Spleen (tissue), 11 donors: ENCODE results near the gene SHOC2. TPM values are rescaled to one million over a fixed set of nuclear protein-coding genes. Genes with fewer than 3 reads are reported as not detected.

Experiments used
- DNase-seq: peaks from one replicate; pipeline ENCODE4 v3.0.0-alpha.2; 2020
- H3K27ac ChIP-seq, 8 donors: fragments of 200-600 bp; sonication (generic) in 7 of 8; 1 replicate in 4 of 8; 2 replicates in 4 of 8; pipeline versions ENCODE4 v1.5.0 to v1.8.0; 2016 to 2021; ENCODE audit warnings: inconsistent platforms in 4 of 8, mild to moderate bottlenecking in 4 of 8, moderate library complexity in 1 of 8
- H3K27me3 ChIP-seq, 7 donors: fragments of 200-600 bp; sonication (generic) in 6 of 7; replicated peaks in 1 of 7; 1 replicate in 4 of 7; 2 replicates in 3 of 7; pipeline versions ENCODE4 v1.5.0 to v1.8.0; 2016 to 2021; ENCODE audit warnings: inconsistent platforms in 3 of 7, mild to moderate bottlenecking in 1 of 7
- H3K36me3 ChIP-seq, 6 donors: fragments of 200-600 bp; sonication (generic) in 5 of 6; 1 replicate in 4 of 6; 2 replicates in 2 of 6; pipeline versions ENCODE4 v1.5.0 to v1.8.0; 2016 to 2021; ENCODE audit warnings: inconsistent platforms in 2 of 6
- H3K4me1 ChIP-seq, 6 donors: fragments of 200-600 bp; sonication (generic) in 5 of 6; 1 replicate in 3 of 6; 2 replicates in 3 of 6; pipeline versions ENCODE4 v1.5.0 to v1.8.0; 2016 to 2021; ENCODE audit warnings: inconsistent platforms in 3 of 6
- H3K4me3 ChIP-seq, 8 donors: fragments of 200-600 bp; sonication (generic) in 7 of 8; 1 replicate in 4 of 8; 2 replicates in 4 of 8; pipeline versions ENCODE4 v1.5.0 to v1.8.0; 2016 to 2021; ENCODE audit warnings: inconsistent platforms in 4 of 8, mild to moderate bottlenecking in 4 of 8, moderate library complexity in 2 of 8
- H3K9me3 ChIP-seq, 8 donors: fragments of 200-600 bp; sonication (generic) in 7 of 8; 1 replicate in 4 of 8; 2 replicates in 4 of 8; pipeline versions ENCODE4 v1.5.0 to v1.8.0; 2016 to 2021; ENCODE audit warnings: inconsistent platforms in 4 of 8
- POLR2A ChIP-seq, 3 donors: fragments of 450-650 bp; IDR thresholded peaks; one replicate each; pipeline ENCODE4 v1.5.1; 2017; ENCODE audit warnings: antibody characterized with exemption in 3 of 3, mild to moderate bottlenecking in 1 of 3
- POLR2AphosphoS5 ChIP-seq, 3 donors: sonication (generic); formaldehyde crosslinking; IDR thresholded peaks; one replicate each; pipeline ENCODE4 v1.5.1; 2017; ENCODE audit warnings: antibody characterized with exemption in 3 of 3
- WGBS, 5 donors: extraction: QIAGEN DNeasy Blood & Tissue Kit in 3 of 5; methylation state at CpG; one replicate each; pipeline versions ENCODE4 v1.1.5 to v1.1.7; 2013 to 2018; 5-methylcytosine and 5-hydroxymethylcytosine counted together
- intact Hi-C: fragments of 100-400 bp; cut with DNase I; formaldehyde crosslinking; loops from one replicate; pipeline ENCODE4 v1.15.0; 2023; ENCODE audit warnings: low total_unique reads
- polyA plus RNA-seq, 3 donors: library from polyadenylated mRNA; stranded (reverse); fragments of 200-250 nt; gene quantifications; one replicate each; pipeline ENCODE4 v1.2.1, GENCODE V29; 2013
- total RNA-seq, 7 donors: library from RNA; depleted of rRNA in 3 of 7; stranded (reverse); fragments of >200 nt in 3 of 7; fragmentation: NEBNext Ultra II Directional in 4 of 7; extraction: Animal tissue kit (Norgen Biotek cat#: 25700) in 4 of 7; gene quantifications; one replicate each; pipeline versions ENCODE4 v1.1.0 to v1.2.1, GENCODE V29; 2016 to 2021
- TF ChIP-seq, protein P1 (sequence below), 11 experiments: fragments of 200-600 bp in 7 of 11; fragments of 450-650 bp in 4 of 11; sonication (generic) in 4 of 11; IDR thresholded peaks in 8 of 11; conservative IDR thresholded peaks in 3 of 11; 1 replicate in 7 of 11; 2 replicates in 4 of 11; pipeline versions ENCODE4 v1.4.0 to v1.8.0; 2016 to 2021; ENCODE audit warnings: antibody characterized with exemption in 11 of 11, inconsistent platforms in 4 of 11, mild to moderate bottlenecking in 1 of 11
- donor health status: healthy with polysubstance abuse.
- donor health status: DM: no; HTN: no; CAD: no; lungs with moderate emphysema.
- donor health status: DM: no; HTN: no; CAD: no.
- donor health status: Bipolar disorder and iron deficiency.
- donor health status: healthy.
- donor health status: DM: no; HTN: no; CAD: no.
- donor health status: DM: yes; HTN: yes; CAD: no.

SHOC2 gene
- total and polyA plus RNA-seq, 10 donors = 17.6 to 80.4 (median 64.6) TPM

DNA sequence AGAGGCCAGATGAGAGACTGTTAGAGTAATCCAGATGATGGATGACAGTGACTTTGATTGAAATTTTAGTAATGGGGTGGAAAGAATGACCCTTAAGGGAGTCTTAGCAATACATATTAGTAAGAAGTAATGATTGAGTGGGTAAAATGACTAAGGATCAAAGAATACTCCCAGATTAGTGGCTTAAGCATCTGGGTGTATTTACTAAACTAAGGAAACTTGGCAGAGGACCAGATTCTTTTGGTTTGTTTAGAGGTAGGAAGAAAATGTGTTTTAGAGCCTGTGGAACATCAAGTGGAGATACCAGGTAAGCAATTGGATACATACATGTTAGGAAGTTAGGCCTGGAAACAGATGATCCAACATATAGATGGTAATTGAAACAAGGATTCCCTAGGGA, 98.6 kb downstream of the SHOC2 start:
- H3K27me3 ChIP-seq = no peaks in the 10 kb centered on the region
- TF ChIP-seq POLR2AphosphoS5 (IDR thresholded peaks at IDR 0.05) = no peak
- TF ChIP-seq, protein P1, sequence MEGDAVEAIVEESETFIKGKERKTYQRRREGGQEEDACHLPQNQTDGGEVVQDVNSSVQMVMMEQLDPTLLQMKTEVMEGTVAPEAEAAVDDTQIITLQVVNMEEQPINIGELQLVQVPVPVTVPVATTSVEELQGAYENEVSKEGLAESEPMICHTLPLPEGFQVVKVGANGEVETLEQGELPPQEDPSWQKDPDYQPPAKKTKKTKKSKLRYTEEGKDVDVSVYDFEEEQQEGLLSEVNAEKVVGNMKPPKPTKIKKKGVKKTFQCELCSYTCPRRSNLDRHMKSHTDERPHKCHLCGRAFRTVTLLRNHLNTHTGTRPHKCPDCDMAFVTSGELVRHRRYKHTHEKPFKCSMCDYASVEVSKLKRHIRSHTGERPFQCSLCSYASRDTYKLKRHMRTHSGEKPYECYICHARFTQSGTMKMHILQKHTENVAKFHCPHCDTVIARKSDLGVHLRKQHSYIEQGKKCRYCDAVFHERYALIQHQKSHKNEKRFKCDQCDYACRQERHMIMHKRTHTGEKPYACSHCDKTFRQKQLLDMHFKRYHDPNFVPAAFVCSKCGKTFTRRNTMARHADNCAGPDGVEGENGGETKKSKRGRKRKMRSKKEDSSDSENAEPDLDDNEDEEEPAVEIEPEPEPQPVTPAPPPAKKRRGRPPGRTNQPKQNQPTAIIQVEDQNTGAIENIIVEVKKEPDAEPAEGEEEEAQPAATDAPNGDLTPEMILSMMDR (IDR thresholded peaks at IDR 0.05 in 8 of 11, conservative IDR thresholded peaks at IDR 0.05 in 3 of 11) = no peak
- no peak overlapping the region for H3K27ac ChIP-seq
- H3K4me1 ChIP-seq = no peaks in the 10 kb centered on the region
- peaks cover 0 to 89% (median 12%) of the 10 kb centered on the region in 6 donors for H3K36me3 ChIP-seq
- DNase-seq = no peak
- intact Hi-C loops = no loop called here
- H3K9me3 ChIP-seq = peaks cover 0 to 9% (median 1%) of the 10 kb centered on the region in 8 donors
- H3K4me3 ChIP-seq = no peak overlapping the region

- intact Hi-C loops = no loop called here
- H3K27ac ChIP-seq = no peak overlapping the region
- no peaks in the 10 kb centered on the region for H3K27me3 ChIP-seq
- peaks cover 0 to 54% (median 8%) of the 10 kb centered on the region in 6 donors for H3K36me3 ChIP-seq
- DNase-seq = no peak
- H3K4me1 ChIP-seq = no peaks in the 10 kb centered on the region
- peaks cover 0 to 39% (median 19%) of the 10 kb centered on the region in 8 donors for H3K9me3 ChIP-seq
- TF ChIP-seq, protein P1 (IDR thresholded peaks at IDR 0.05 in 8 of 11, conservative IDR thresholded peaks at IDR 0.05 in 3 of 11) = no peak
- TF ChIP-seq POLR2AphosphoS5 (IDR thresholded peaks at IDR 0.05) (no peak), POLR2A (IDR thresholded peaks at IDR 0.05) (no peak)
- no peak overlapping the region for H3K4me3 ChIP-seq
These were observed 103.7 kb downstream of the SHOC2 start for GRCh38 chr10:111023060-111023459.

- H3K27me3 ChIP-seq = no peaks in the 10 kb centered on the region
- peak in 1 of 3 donors; percentile 10 for TF ChIP-seq POLR2AphosphoS5 (IDR thresholded peaks at IDR 0.05)
- TF ChIP-seq, protein P1 (IDR thresholded peaks at IDR 0.05 in 8 of 11, conservative IDR thresholded peaks at IDR 0.05 in 3 of 11) = no peak
- no peaks in the 10 kb centered on the region for H3K4me1 ChIP-seq
- intact Hi-C loops = no loop called here
- peak overlapping the region in 2 of 8 donors; percentile 29 to 61 for H3K27ac ChIP-seq
- H3K36me3 ChIP-seq = peaks cover 0 to 24% (median 0%) of the 10 kb centered on the region in 6 donors
- H3K9me3 ChIP-seq = peaks cover 0 to 71% (median 45%) of the 10 kb centered on the region in 8 donors
- no peak for DNase-seq
- WGBS, 5 donors = 94 to 99% (median 96%) methylated on average over 9 of the region's 9 CpGs
- H3K4me3 ChIP-seq = no peak overlapping the region
These were observed 110.8 kb downstream of the SHOC2 start for GRCh38 chr10:111030042-111030750.

GRCh38 chr10:111034598-111035310, 115.3 kb downstream of the SHOC2 start:
- intact Hi-C loops = no loop called here
- DNase-seq = no peak
- peaks cover 0 to 68% (median 48%) of the 10 kb centered on the region in 8 donors for H3K9me3 ChIP-seq
- H3K27me3 ChIP-seq = no peaks in the 10 kb centered on the region
- no peak overlapping the region for H3K27ac ChIP-seq
- WGBS, 5 donors = 80 to 93% (median 87%) methylated on average over 2 of the region's 2 CpGs
- TF ChIP-seq, protein P1 (IDR thresholded peaks at IDR 0.05 in 8 of 11, conservative IDR thresholded peaks at IDR 0.05 in 3 of 11) = no peak
- TF ChIP-seq POLR2A (IDR thresholded peaks at IDR 0.05) (no peak), POLR2AphosphoS5 (IDR thresholded peaks at IDR 0.05) (no peak)
- no peaks in the 10 kb centered on the region for H3K4me1 ChIP-seq
- H3K36me3 ChIP-seq = peaks cover 0 to 19% (median 0%) of the 10 kb centered on the region in 6 donors
- H3K4me3 ChIP-seq = no peak overlapping the region
